KOPT-K1 (cell line): Measurements from ENCODE around the gene GOLGA6C.
"Not testable (repeated sequence)": the region's sequence is repeated elsewhere in the genome, so short reads cannot be mapped to it uniquely, and the experiment has no call there.

Experiments
- H3K27ac ChIP-seq: fragments of 200-600 bp; sonication (generic); 2 replicates; pipeline ENCODE4 v1.5.1; 2016; ENCODE audit warnings: antibody characterized with exemption, mild to moderate bottlenecking, low read depth, low read length; ENCODE audit not compliant: poor library complexity, severe bottlenecking
- H3K36me3 ChIP-seq: fragments of 200-600 bp; sonication (generic); 2 replicates; pipeline ENCODE4 v1.5.1; 2017; ENCODE audit warnings: antibody characterized with exemption, mild to moderate bottlenecking, low read length, moderate library complexity; ENCODE audit not compliant: insufficient read depth
- H3K9me3 ChIP-seq: fragments of 200-600 bp; sonication (generic); 2 replicates; pipeline ENCODE4 v1.5.1; 2017; ENCODE audit warnings: antibody characterized with exemption, low read length, mild to moderate bottlenecking; ENCODE audit not compliant: insufficient read depth, poor library complexity, severe bottlenecking

The GOLGA6C gene, protein sequence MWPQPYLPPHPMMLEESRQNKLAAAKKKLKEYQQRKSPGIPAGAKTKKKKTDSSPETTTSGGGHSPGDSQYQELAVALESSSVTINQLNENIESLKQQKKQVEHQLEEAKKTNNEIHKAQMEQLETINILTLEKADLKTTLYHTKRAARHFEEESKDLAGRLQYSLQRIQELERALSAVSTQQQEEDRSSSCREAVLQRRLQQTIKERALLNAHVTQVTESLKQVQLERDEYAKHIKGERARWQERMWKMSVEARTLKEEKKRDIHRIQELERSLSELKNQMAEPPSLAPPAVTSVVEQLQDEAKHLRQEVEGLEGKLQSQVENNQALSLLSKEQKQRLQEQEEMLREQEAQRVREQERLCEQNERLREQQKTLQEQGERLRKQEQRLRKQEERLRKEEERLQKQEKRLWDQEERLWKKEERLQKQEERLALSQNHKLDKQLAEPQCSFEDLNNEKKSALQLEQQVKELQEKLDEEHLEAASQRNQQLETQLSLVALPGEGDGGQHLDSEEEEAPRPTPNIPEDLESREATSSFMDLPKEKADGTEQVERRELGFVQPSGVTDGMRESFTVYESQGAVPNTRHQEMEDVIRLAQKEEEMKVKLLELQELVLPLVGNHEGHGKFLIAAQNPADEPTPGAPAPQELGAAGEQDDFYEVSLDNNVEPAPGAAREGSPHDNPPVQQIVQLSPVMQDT

DNA sequence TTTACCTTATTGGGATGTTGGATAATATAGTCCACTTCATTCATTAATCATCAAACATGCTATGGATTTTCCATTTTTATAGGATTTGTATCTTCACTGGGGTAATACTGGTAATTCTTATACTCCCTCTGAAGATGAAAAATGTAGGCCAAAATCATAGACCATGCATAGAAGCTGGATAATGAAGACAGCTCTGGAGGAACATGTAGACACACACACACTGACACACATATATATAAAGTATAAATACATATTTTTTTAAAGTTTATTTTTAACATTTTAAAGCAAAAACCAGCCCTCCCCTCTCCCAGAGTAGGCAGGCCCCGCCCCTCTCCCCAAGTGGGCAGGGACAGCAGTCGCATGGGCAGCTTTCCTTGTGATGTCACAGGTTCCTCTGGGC lies at the start of gene GOLGA6C:
Gene GOLGA6C (plus strand): TSS at position 301 of the 400 bp plus-strand sequence. CDS start 265 bp downstream, outside the sequence.
- not testable (repeated sequence) for H3K9me3 ChIP-seq, H3K27ac ChIP-seq

DNA sequence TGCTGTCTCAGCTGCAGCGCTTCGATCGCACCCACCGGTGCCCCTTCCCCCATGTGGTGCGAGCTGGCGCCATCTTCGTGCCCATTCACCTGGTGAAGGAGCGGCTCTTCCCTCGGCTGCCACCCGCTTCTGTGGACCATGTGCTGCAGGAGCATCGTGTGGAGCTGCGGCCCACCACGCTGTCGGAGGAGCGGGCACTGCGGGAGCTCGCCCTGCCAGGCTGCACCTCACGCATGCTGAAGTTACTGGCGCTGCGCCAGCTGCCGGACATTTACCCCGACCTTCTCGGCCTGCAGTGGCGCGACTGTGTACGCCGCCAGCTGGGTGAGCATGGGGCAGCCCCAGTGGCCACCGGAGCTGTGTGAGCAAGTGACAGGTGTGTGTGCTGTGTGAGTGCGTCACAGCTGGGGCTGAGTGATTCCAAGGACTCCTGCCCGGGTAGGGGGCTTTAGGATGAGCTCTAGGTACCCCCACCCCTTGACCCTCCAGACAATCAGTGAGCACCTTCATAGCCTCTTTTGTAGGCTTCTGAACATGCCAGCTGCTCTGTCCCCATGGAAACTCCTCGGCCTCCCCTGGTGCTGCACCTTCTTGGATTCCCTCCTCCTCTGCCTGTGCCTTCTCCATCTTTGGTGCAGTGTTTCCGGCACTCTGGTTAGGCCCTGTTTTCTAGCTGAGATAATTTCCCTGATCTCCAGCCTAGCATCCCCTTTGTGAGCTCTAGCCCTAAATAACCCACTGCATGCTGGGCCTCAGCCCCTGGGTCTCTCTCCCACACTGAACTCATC lies 49.4 kb upstream of the GOLGA6C start:
- no peak overlapping the region for H3K27ac ChIP-seq
- no peaks in the 10 kb centered on the region for H3K9me3 ChIP-seq
- H3K36me3 ChIP-seq, result peaks cover 87% of the 10 kb centered on the region

More for the DNA sequence above, at the start of gene GOLGA6C:
- not testable (repeated sequence) for H3K36me3 ChIP-seq

DNA sequence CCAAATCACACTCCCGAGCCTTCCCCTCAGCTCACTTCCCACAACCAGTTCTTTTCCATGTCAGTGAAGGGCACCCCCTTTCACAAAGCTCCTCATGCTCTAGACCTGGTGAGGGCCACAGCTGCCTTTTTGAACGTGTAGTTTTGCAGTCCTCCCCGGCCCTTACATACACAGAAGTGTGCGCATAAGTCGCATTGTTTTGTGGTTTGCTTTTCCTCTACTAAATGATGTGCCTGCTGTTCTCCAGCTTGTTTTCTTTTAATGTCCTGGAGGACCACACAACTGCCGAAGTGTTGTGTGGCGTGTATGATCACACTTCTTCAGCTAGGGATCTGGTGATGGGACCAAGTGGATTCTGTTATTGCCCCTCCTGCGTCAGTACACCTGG lies 48.9 kb upstream of the GOLGA6C start:
- Histone ChIP-seq H3K27ac (no peak overlapping the region), H3K36me3 (peaks cover 88% of the 10 kb centered on the region), H3K9me3 (no peaks in the 10 kb centered on the region)

DNA sequence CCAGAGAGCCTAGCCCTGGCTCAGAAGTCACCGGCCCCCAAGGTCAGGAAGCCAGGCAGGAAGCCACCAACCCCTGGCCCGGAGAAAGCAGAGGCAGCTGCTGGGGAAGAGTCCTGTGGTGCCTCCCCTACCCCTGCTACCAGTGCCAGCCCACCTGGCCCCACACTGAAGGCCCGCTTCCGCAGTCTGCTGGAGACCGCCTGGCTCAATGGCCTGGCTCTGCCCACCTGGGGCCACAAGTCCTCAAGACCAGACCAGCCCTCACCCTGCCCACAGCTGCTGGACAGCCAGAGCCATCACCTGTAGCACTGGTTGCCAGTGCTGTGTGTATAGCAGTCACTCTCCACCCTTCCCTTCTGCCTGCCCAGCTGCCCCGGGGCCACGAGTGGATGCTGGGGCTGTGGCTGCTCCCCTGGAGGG lies 47.3 kb upstream of the GOLGA6C start:
- no peak overlapping the region for H3K27ac ChIP-seq
- no peaks in the 10 kb centered on the region for H3K9me3 ChIP-seq
- H3K36me3 ChIP-seq, result peaks cover 79% of the 10 kb centered on the region

DNA sequence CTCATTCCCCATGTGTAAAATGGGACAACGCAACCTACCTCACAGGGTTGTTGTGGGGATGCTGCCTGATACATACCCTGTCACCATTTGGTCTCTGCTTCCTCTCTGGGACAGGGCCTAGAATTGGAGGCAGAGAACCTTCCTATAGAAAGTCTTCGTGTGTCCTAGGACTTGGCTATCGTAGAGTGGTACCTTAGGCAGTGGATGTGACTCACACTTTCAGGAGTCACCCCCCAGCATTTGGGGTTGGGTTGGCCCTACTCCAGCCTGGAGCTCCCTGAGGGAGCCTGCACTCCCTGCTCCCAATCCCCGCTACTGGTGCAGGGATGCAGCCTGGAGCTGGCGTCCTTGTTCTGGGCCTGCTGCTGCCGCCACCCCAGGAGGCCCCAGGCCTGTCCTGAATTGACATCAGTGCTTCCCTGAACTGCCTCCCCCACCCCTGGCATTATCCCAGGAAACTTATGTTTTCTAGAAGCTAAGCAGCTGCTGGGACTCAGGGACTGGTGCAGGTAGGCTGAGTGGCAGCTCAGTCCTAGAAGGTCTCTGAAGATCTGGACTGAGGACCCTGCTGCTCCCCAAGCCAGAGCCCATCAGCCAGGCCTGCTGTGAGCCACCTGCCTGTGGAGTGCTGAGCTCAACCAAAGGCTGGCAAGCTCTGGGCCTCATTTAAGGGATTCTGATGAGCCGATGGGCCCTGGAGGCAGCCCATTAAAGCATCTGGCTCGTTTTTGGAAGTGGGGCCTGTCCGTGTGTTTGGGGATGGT lies 46.5 kb upstream of the GOLGA6C start:
- Histone ChIP-seq H3K9me3 (no peaks in the 10 kb centered on the region), H3K36me3 (peaks cover 71% of the 10 kb centered on the region), H3K27ac (no peak overlapping the region)

DNA sequence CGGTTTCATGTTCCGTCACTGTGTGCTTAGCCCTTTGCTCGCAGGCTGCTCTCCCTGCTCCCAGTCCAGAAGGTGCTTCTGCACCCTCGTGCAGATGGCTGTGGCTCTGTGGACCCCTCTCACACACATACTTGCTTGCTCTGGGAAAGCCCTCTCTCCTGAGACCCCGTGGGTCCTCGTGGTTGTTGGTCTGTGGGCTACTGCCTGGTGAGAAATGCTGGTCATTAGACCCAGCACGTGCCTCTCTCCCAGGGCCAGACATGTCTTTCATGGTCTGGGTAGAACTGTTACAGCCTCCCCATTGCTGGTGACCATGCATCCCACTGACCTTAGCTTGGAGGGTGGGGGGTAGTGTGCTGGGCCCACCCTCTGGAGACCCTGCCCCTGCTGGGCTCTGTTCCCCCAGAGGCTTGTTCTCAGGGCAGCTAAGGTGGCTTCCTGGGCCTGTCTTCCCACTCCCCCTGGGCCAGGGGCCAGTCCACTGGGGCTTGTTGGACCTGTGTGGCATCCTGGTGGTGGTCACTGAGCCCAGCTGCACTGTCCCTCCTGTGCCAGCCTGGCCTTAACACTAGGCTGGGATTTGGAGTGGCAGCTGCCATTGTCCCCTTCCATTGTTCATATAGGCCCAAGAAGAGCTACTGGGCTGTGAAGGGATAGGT lies 45.8 kb upstream of the GOLGA6C start:
- Histone ChIP-seq H3K27ac (no peak overlapping the region), H3K36me3 (peaks cover 64% of the 10 kb centered on the region), H3K9me3 (no peaks in the 10 kb centered on the region)

DNA sequence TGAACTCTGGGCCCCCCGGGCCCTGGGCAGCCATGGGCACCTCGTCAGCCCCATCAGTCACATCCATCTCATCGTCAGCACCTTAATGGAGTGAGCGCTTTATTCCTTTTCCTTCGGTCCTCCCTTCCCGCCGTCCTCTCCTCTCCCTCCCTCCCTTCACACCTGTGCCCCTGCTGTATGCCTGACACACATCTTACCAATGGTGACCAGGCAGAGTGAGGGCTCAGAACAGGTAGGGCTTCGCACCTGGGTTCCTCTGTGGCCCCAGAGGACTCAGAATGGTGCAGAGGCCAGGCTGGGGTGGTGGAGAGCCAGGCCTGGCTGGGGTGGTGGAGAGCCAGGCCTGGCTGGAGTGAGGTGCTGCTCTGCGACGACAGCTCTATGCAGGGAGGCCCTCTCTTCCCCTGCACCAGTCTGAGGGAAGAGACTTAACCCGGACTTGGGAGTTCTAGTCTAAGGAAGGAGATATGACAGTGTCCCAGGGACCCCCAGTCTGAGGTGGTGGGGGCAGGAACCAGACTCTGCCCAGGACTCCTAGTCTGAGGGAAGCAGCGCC lies 44.8 kb upstream of the GOLGA6C start:
- no peak overlapping the region for H3K27ac ChIP-seq
- H3K36me3 ChIP-seq, result peaks cover 55% of the 10 kb centered on the region
- no peaks in the 10 kb centered on the region for H3K9me3 ChIP-seq

DNA sequence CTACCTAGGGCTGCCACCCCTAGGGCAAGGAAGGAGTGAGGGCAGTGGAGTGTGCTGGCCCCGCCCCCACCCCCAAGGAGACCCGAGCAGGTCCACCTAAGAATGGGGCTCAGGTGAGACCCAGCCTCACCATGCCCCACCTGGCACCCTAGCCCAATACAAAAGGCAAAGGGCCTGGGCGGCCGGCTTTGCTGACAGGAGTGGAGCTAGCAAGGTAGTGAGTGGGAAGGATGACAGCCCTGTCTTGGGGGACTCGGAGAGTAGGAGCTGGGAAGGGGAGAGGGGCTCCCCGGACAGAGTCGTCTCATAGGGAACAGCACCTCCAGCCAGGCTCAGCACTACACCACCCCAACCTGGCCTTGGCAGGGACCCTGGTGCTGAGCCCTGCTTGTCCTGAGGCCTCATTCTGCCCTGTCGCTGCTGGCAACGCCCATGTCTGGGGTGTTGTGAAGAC lies 44.3 kb upstream of the GOLGA6C start:
- Histone ChIP-seq H3K9me3 (no peaks in the 10 kb centered on the region), H3K36me3 (peaks cover 50% of the 10 kb centered on the region), H3K27ac (no peak overlapping the region)

DNA sequence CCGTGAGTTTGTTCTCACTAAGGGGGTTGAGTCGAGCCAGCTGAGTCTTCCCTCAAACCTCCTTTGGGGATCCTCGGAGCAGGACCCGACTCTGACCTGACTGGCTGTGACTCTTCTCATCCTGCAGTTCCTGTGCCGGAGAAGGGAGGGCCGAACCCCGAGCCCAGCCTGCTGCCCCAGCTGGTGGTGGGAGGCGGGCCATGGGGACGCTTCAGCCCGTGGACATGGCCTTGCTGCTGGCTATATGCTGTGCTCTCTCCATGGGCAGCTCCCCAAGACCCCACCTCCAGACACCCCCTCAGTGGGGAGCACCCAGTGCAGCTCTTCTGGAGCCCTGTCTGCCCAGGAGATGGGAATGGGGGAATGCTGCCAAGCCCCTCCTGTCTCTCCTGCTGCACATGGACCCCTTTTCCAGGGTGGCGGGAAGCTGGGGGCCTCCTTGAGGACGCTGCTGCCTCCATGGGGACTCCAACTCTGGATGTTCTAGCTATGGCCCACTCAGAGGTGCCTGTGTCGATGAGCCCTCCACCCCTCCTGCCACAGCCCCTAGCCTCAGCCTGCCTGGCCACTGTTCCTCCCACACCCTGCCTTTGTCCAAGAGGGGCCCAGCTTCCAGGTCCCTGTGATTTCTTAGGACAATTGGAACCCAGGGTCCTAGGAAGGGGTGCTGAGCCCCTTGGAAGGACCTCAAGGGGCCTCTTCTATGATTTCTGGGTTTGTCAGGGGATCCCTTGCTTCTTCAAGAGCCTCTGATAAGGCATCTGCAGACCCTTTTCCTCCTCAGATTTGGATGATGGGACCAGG lies 43.6 kb upstream of the GOLGA6C start:
- no peaks in the 10 kb centered on the region for H3K9me3 ChIP-seq
- H3K36me3 ChIP-seq, result peaks cover 43% of the 10 kb centered on the region
- no peak overlapping the region for H3K27ac ChIP-seq

DNA sequence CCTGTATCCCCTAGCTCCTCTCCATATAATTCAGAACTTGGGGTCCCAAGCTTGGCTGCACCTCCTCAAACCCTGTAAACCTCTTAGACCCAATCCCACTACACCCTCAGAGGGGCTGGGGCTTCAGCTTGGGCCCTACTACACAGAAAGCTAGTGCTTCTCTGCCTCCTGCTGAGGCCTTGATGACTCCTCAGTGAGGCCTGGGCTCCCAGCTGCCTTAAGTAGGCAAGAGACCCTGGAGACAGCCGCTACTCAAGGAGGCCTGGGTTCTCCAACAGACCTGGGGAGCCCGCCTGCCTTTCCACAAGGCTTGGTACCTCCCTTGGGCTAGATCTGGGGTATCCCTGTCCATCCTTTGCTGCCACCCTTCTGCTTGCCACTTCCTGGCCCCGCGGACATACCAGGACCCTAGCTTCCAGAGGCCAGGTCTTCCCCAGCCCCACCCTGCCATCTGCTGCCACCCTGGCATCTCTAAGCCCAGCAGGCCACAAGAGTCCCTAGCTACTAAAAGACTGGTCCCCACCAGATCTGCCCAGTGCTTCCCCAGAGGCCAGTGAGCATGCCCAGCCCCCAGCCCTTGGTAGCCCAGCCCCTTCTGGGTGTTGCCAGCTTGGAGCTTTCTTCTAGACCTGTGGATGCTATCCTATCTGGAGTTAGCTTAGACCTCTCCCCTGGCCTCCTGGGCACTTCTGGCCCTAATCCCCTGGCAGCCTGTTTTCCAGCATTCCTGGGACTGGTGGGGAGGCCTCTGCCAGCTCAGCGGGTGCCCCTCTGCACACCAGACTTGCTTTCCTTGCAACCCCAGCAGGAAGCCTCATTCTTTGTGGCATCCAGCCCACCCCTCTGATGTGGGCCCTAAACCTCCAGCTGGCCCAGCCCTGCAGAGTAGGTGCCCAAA lies 42.8 kb upstream of the GOLGA6C start:
- Histone ChIP-seq H3K27ac (no peak overlapping the region), H3K9me3 (no peaks in the 10 kb centered on the region), H3K36me3 (peaks cover 34% of the 10 kb centered on the region)

DNA sequence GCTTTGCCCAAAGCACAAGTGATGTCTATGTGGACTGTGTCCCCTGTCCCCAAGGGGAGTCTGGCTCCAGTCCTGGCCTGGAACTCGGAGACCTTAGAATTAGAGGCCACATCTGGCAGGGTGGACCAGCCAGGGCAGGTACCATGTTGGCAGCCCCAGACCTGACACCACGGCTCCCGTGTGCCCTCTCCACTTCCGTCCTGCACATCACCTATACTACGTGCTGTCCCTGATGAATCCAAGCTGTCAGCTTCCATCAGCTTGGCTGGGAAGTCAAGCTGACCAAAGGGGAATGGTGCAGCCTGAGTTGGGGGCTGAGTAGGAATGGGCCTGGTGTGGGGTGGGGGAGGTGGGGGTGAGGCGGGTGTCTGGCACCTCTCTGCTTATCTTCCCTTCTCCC lies 41.1 kb upstream of the GOLGA6C start:
- H3K9me3 ChIP-seq, result no peaks in the 10 kb centered on the region
- H3K27ac ChIP-seq, result no peak overlapping the region
- peaks cover 18% of the 10 kb centered on the region for H3K36me3 ChIP-seq

DNA sequence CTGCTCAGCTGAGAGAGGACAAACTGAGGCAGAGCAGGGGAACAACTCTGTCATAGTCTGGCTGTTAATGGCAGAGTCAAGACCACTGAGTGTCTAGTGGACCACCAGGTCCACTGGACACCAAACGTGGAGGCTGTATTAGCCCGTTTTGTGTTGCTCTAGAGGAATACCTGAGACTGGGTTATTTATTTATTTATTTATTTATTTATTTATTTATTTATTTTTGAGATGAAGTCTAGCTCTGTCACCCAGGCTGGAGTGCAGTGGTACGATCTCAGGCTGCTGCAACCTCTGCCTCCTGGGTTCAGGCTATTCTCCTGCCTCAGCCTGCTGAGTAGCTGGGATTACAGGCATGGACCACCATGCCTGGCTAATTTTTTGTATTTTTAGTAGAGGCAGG lies 40.6 kb upstream of the GOLGA6C start:
- H3K27ac ChIP-seq, H3K9me3 ChIP-seq: not testable (repeated sequence)
- peaks cover 12% of the 10 kb centered on the region for H3K36me3 ChIP-seq
